Measurements from ENCODE around the gene FAIM2.

Gene FAIM2

DNA sequence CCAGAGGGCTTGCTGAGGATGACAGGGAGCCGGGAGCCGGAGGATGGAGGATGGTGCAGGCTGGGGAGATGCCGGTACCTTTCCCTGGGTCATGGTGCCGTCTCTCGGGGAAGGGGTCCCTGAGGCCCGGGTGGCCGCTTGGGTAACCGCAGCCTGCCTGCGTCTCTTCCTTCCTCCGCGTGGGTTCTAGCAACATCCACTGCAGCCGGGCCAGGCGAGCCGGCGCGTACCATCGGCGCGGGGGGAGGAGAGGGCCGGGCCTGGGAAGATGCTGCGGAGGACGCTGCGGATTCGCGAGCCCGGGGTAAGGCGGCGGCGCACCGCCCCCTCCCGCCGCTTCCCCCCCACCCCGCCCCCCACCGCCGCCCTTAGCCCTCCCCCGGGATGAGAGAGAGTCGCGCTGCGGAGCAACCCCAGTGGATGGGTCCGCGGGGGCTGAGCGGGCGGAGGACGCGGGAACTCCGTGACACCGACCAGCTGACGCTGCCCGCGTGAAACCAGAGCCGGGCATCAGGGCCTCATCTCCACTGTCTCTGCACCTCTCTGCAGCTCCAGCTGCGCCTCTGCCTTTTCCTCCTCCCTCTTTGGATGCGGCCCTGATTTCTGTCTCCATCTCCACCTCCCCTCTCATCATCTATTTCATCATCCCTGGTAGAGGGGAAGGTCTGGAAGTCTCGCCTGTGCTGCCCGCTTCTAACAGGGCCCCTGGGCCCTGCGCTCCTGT, at the start of gene FAIM2:
Gene FAIM2, minus strand, starts transcription at position 201 of the 724 bp plus-strand sequence. Its CDS starts 108 bp downstream, at position 93.
- peak in 1 of 2 experiments; percentile 28 for DNase-seq (ENCODE audit: low read depth in 2 of 2)

DNA sequence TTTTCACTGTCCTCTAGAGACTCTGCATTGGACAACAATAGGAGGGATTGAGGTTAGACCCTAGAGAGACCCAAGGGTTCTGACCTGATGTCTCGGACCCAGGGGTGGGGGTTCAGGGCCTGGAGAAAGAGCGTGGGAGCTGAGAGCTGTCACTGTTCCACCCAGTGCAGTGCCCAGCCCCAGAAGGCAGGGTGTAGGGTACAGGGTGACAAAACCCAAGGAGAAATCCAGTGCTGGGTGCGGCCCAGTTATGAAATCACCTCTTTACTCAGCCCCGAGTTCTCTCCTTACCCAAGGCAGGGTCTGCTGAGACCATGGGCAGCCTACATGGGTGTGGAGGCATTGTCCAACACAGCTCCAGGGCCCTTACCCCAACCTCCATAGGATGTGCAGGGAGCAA, 49.5 kb upstream of the FAIM2 start:
- DNase-seq (ENCODE audit: low read depth in 2 of 2): no peak

DNA sequence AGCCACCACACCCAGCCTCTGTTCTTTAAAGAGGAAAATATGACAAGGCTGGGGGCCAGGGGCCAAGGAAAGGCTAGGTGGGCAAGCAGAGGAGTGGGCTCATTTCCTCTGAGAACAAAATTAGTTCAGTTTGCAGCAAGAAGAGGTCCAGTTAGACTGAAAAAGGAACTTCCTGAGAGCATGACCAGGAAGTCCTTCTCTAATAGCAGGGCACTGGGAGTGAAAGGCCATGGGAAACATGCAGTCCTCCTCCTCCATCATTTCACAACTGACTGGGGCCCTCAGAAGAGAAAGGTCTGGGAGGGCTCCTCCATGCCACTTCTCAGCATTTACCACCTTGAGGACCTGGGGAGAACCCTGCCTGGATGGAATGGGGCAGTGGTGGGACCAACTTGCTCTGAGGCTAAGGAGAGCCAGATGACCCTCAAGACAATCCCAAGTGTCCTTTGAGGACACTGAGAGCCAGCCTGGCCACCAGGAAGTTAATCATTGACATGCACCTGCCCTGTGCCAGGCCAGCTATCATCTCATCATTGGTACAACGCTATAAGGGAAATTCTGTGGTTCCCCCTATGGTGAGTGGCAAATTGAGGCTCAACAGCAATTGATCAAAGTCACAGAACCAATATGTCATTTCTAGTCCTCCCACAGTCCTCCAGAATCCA, 48.8 kb upstream of the FAIM2 start:
- DNase-seq (ENCODE audit: low read depth in 2 of 2): no peak

DNA sequence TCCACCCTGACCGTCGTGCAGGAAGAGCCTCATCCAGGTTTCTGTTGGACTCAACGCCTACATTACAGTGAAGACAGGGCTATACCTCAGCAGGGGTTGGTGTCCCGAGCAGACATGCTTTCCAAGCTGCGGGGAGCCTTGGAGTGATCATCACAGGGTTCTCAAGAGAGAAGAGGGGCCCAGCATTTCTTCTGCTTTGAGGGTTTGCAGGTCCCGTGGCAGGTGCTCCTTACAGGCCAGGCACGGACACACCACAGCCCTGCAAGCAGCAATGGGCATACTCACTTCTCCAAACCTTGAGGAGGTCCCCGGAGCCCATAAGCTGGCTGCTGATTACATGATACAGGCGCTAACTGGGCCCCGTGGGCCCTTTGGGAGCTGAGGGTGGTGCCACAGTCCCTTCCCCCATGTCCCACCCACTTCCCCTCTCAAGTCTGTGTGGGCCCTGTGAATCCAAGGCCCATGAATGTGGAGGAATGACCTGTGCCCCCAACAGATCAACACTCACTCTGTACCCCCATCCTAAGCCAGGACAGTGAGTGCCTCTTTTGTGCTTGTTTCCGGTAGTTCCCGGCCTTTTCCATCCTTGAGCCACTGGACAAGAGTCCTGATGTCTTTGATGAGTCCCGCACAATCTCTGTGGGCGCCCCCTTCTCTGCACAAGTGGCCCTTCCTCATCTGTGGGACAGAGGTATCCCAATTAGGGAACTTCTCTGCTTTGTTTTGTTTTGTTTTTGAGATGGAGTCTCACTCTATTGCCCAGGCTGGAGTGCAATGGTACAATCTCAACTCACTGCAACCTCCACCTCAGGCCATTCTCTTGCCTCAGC, 47.9 kb upstream of the FAIM2 start:
- DNase-seq (ENCODE audit: low read depth in 2 of 2): no peak

DNA sequence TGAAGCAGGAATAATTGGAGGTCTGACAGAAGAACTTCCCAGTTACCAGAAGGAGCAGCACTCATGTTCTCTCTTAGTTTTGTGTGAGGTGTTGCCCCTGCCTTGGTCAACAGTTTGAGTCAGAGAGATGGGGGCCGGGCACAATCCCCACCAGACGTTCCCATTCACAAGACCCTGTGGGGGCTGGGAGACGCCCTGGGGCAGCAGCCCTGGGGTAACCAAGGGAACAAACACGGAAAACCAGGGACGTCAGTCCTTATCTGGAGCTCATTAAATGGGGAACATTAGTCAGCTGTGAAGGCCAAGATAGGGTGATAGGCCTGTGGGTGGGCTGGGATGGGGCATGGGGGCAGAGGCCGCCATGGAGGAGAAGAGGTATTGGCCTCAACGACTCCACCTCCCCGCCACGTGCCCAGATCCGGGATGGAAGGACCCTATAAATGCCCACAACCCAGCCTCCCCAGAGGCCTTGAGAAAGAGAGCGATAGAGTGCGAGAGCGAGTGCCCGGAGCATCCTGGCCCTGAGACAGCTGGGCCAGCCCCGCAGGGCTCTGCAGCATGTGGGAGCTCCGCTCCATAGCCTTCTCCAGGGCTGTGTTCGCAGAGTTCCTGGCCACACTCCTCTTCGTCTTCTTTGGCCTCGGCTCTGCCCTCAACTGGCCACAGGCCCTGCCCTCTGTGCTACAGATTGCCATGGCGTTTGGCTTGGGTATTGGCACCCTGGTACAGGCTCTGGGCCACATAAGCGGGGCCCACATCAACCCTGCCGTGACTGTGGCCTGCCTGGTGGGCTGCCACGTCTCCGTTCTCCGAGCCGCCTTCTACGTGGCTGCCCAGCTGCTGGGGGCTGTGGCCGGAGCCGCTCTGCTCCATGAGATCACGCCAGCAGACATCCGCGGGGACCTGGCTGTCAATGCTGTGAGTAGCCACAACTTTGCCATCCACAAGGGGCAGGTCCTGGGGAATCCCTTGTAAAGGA, 46.9 kb upstream of the FAIM2 start, which contains the start of gene AQP2:
Gene AQP2, plus strand, starts transcription at position 465 of the 979 bp plus-strand sequence. Its CDS starts 94 bp downstream, at position 559.
- no peak for DNase-seq (ENCODE audit: low read depth in 2 of 2)

DNA sequence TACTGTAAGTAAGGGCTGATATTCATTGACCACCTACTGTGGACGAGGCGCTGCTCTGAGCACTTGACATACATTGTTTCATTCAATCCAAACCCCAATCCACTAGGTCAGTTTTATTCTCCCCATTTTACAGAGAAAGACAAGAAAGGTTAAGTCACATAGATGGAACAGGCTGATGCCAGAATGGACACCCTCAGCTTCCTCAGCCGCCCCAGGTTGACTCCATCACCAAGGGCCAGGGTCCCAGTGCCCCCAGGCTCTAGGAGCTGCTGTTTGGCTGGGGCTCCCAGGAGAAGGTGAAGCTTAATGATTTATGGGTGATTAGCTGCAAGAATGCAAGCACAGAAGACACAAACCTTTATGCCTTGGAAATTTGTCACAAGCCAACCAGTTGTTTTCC, 46.2 kb upstream of the FAIM2 start:
- DNase-seq (ENCODE audit: low read depth in 2 of 2): no peak

DNA sequence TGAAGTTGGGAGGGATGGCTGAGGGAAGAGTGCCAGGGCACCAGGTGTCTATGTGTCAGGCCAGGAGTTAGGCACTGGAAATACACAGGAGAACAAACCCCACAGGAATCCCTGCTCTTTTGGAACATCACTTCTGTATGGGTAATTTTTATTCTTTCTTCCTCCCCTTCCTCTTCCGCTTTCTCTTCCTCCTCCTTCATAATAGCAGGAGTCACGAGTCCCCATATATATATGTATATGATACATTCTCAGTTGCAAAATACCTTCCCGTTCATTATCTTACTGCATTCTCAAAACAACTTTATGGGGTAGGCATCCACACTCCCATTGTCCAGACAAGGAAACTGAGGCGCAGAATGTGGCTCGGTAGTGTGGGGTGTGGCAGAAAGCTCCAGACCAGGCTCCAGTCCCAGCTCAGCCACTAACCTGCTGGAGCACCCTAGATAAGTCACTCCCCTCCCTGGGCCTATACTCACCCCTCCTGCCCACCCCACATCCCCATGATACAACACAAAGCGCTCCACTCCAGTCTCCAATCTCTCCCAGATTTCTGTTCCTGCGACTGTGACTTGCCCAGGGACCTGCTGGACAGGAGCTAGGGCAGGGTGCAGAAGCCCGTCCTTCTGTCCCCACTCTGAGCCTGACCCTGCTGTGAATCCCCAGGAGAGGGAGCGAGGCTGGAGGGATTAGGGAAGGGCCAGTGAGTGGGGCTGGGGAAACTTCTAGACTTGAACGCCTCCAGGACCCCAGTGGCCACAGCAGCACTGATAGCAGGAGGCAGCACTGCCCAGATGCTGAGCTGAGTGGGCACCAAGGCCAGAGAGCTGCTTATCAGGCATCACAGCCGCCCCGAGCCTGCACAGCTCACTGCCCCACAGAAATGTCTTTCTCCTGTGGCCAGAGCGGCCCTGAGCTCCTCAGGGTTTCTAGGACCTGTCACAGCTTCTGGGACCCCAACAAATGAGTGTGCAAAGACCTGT, 45.5 kb upstream of the FAIM2 start:
- no peak for DNase-seq (ENCODE audit: low read depth in 2 of 2)

DNA sequence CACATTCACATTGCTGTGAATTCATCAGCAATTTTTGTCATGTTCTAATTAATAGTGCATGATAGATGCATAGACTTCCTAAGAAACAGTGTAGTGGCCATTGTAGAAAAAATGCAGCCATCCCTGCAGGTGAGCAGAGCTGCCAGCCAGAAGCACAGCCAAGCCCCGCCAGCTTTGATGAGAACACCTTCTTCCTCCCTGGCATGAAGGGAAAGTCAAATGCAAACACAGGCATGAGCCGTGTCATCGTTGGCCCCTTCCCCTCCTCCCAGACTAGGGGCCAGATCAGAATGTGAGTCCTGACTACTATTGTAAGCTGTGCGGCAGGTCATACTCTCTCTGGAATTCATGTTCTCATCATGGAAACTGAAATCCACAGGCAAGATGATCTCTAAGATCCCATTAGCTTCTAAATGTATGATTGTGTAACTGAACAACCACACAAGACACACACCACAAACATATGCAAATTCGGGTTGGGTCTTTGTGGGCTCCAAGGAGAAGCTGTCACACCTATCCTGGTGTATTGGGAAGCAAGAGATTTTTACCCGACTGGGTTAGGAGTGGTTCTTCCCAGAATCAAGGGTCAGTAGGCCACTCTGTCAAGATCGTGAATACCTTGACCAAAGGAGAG, 44.0 kb upstream of the FAIM2 start:
- no peak for DNase-seq (ENCODE audit: low read depth in 2 of 2)

DNA sequence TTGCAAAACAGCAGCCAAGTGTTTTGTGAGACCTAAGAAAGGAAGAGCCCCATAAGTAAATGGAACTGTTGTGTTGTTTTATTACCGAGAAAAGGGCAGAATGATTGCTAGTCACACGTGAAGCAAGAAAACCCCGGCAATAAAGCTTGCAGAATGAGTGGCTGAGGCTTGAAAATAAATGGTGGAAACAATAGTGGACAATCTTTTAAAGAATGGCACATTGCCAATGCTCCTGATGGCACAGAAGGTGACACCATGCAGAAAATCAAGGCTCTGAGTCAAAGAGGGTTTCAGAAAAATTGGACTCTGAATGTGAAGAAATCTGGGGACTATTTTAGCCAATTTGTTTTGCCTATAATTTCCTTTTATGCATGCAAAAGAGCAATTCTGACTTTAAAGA, 42.8 kb upstream of the FAIM2 start:
- no peak for DNase-seq (ENCODE audit: low read depth in 2 of 2)

DNA sequence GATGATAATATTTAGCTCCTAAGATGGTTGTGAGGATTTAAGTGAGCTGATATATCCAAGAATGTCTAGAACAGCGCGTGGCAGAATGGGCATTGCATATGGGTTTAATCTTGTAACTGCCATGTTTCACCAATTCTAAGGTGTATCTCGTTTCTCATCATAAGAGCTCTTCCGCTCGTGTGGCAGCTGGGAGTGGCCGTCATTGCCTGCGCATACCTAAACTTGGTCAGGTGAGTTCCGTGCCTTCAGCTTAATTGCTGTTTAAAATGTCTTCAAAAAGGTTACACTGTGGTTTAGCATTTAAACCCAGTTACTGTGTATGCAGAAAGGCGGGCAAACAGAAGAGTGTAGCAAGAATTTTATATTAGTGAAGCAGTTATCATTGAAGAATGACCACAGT, 42.4 kb upstream of the FAIM2 start:
- DNase-seq (ENCODE audit: low read depth in 2 of 2): no peak

DNA sequence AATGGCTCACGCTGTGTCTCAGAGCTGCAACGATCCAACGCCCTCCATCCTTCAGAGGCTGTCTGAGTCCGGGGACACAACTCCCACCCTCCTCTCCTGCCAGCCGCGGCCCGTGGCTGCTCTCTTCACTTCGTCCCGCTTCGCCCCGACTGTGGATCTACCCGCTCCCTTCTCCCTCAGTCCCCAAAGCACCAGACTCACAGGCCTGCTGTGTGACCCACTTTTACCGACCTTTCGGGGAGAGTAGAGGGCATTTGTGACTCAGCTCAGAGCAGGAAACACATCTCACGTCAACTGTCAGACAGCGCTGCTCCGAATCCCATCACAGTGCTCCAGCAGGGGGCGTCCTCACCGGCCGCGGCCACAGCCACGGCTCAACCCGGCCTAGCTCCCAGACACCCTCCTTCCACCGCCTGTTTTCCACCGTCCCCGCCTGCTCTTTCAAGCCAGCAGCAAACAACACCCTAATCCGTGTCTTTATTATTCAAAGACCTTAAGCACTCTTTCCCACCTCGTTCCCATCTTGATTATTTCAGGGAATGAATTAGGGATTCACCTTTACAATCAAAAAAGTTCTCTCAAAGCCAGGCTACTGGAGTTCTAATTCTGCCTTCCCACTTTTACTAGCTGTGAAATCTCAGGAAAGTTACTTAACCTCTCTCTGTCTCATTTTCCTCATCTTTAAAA, 41.8 kb upstream of the FAIM2 start:
- peak; percentile 74 to 91 for DNase-seq (ENCODE audit: low read depth in 2 of 2)

DNA sequence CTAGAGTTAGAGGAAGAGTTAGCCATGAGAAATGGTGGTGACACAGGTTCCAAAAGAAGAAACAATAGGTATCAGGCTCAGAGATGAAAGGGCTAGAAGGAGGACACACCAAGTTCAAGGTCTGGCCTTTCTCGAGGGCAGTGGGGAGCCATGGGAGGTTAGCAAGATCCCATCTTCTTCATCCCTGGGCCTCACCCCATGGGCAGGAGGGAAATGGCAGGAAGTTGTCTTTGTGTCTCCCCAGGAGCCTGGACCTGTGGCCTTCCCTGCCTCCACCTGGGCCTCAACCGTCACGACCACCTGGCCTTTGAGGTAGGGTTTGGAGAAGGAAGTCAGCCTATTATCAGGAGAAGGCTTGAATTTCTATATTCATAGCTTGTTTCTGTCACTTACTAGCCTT, 41.0 kb upstream of the FAIM2 start:
- DNase-seq (ENCODE audit: low read depth in 2 of 2): no peak

DNA sequence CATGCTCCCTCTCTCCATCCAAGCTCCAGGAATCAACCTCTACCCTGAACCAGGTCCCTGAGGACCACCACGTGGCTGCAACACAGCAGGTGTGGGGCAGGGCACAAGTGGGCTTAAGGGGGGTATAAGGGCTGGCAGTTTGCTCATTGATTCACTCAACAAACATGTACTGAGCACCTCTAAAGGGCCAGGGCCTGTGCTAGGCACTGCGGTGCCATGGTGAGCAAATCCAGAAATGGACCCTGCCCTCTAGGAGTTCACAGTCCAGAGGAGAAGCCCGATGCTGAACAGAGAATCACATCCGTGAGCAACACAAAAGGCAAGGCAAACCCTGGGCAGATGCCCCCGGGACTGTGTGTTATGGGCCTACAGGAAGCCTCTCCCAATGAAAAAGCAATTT, 40.3 kb upstream of the FAIM2 start:
- no peak for DNase-seq (ENCODE audit: low read depth in 2 of 2)

DNA sequence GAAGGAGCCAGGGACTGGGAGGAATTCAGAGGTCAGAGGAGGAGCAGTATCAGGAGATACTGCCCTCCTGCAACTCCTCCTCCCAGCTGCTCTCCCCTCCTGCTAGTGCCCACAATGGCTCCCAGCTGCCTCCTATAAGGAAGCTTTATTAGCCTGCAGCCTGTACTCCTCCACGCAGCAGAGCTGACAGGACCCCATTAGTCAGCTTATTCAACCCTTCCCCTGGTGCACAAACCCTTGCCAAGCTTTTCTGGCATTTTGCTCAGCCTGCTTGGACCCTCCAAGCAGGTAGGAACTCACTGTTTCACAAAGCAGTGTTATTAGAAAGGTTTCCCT, 39.9 kb upstream of the FAIM2 start:
- no peak for DNase-seq (ENCODE audit: low read depth in 2 of 2)

DNA sequence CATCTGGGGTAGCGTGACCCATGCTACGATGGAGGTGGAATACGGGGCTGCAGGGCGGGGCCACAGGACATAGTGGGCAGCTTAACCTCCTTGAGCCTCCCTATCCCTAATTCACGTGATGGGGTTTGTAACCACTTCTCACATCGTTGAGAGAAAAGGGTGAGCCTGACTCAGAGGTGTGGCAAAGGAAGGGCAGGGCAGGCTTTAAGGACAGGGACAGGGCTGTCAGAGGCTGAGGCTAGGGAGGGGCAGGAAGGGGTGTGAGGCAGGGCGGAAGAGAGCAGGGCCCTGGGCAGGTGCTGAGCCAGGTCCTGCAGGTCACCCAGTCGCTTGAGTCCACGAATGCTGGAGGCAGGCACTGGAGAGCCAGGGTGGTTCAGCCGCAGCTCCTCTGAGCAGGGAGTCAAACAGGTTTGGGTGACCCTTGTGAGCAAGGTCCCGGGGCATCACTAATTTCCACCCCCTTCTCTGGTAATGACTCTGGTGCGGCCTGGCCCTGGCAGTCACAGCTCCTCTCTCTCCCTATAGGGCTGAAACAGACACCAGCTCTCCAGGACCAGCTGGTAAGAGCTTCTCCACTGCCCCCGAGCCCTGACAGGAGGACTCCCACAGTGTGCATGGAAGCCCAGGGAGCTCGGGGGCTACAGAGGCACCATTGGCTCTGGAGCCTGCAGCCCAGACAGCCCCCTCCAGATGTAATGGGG, 39.4 kb upstream of the FAIM2 start:
- DNase-seq (ENCODE audit: low read depth in 2 of 2): no peak

DNA sequence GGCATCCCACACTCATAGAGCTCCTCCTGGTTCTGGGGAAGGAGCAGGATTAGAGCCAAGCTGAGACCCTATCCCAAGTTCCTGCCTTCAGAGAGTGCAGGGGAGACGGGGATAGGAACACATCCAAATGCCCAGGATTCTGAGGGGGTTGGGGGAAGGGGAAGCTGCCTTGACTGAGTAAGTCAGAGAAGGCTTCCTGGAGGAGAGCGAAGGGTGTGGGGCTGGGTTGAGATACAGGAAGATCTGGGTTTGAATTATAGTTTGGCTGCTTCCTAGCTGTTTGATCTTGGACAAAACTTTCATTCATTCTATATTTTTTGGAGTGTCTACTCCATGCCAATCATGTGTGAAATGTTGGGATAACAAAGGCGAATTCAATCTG, 38.8 kb upstream of the FAIM2 start:
- no peak for DNase-seq (ENCODE audit: low read depth in 2 of 2)

DNA sequence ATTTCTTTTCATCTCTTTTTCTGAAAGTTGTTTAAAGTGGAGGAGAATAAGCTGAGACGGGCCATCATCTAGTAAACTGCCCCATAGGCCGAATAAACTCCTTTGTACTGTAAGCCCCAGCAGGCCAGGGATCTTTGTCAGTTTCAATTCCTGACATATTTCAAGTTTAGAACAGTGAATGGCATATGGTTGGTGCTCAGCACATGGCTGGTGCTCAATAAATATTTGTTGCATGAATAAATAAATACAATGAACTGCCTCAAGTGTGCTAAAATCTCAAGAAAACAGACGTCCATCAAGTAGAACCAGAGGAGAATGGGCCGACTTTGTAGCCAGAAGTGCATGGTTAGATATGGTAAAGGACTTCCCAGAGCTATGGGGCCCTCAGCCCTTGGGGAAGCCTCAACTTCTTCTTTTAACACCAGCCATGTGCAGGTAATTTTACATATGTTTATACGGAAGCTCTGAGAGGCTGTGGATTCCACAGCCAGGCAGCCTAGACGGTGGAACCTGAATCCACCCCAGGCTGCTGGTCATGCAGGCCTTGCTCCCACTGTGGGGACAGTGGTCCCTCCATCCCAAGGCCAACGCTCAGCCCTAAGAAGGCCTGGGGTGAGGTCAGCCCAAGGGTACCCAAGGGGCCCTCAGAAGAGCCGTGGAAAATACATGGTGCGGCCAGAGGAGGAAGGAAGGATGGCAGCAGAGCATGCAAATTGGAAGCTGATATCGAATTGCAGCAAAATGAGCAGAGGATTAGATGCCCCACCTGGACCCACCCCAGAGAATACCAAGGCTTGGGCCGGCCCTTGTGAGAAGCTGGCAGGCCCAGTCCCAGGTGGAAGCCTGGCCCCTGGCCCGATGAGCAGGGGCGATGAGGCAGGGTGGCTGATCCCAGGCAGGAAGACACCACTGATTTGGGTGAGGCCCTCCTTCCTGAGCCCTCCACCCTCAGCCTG, 38.1 kb upstream of the FAIM2 start:
- DNase-seq (ENCODE audit: low read depth in 2 of 2): no peak

Measured in stimulated activated CD4-positive, alpha-beta T cell treated with anti-CD3 and anti-CD28 coated beads, Interleukin-12 subunit alpha, Interleukin-12 subunit beta, amount 100 ng/mL, for 24 hours (primary cell).